GM06990 (cell line): Measurements from ENCODE around the gene ARID1B.
"Not testable (repeated sequence)": the region's sequence is repeated elsewhere in the genome, so short reads cannot be mapped to it uniquely, and the experiment has no call there.

Source experiments
- DNase-seq: peaks from one replicate; pipeline ENCODE4 v3.0.0-alpha.2; 2011; ENCODE audit not compliant: insufficient read length; ENCODE audit errors: extremely low read depth
- H3K27me3 ChIP-seq: replicated peaks from 2 replicates; pipeline ENCODE4 v1.6.0; 2011; ENCODE audit warnings: low read length; ENCODE audit not compliant: control insufficient read depth, insufficient read depth
- H3K36me3 ChIP-seq: 2 replicates; pipeline ENCODE4 v1.5.1; 2011; ENCODE audit warnings: low read length; ENCODE audit not compliant: control insufficient read depth, insufficient read depth
- H3K4me3 ChIP-seq: replicated peaks from 2 replicates; pipeline ENCODE4 v1.5.1; 2011; ENCODE audit warnings: low read depth, mild to moderate bottlenecking, control low read depth, low read length
- TF ChIP-seq, protein P1 (sequence below): IDR thresholded peaks from 2 replicates; pipeline ENCODE4 v1.5.1; 2011; ENCODE audit warnings: low read length, control low read depth, mild to moderate bottlenecking, inconsistent platforms; ENCODE audit not compliant: insufficient read depth, poor library complexity, severe bottlenecking

ARID1B gene

DNA sequence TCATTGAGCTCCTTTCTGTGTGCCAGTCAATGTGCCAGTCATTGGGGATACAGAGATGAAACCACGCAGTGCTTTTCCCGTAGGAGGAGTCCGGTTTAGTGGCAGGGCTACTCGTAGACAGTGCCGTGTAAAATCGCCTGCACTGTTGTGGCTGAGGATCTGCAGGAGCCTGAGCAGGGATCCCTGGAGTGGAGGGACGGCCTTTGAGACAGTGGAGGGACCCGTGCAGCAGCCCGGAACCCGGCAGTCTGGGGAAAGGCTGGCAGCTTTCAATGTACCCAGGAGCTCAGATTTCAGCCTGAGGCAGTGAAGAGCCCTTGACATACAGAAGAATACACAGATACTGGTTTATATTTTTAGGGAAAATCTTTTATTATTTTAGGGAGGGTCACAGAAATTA lies 203.3 kb downstream of the ARID1B start:
- Histone ChIP-seq H3K27me3 (no peaks in the 10 kb centered on the region), H3K4me3 (no peak overlapping the region), H3K36me3 (no peaks in the 10 kb centered on the region)
- DNase-seq = no peak
- TF ChIP-seq, protein P1, sequence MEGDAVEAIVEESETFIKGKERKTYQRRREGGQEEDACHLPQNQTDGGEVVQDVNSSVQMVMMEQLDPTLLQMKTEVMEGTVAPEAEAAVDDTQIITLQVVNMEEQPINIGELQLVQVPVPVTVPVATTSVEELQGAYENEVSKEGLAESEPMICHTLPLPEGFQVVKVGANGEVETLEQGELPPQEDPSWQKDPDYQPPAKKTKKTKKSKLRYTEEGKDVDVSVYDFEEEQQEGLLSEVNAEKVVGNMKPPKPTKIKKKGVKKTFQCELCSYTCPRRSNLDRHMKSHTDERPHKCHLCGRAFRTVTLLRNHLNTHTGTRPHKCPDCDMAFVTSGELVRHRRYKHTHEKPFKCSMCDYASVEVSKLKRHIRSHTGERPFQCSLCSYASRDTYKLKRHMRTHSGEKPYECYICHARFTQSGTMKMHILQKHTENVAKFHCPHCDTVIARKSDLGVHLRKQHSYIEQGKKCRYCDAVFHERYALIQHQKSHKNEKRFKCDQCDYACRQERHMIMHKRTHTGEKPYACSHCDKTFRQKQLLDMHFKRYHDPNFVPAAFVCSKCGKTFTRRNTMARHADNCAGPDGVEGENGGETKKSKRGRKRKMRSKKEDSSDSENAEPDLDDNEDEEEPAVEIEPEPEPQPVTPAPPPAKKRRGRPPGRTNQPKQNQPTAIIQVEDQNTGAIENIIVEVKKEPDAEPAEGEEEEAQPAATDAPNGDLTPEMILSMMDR = no peak

DNA sequence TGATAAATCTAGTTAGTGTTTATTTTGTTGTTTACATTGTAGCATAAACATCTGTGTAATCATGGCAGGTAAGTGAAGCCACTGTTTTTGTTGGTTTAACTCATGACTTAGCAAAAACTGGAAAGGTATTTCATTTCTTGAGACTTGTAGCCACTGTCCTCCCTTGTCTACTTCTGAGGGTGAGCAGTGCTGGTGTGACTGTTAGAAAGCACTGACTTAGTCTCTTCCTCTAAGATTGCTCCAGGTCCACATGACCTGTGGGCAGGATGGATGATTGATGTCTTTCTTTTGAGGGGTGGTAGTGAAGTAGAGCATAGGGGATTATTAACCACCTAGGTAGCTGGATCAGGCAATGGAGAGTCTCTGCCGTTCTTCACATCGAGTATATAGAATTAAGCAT lies 203.8 kb downstream of the ARID1B start:
- TF ChIP-seq, protein P1 = no peak
- no peak for DNase-seq
- H3K27me3 ChIP-seq = no peaks in the 10 kb centered on the region
- no peak overlapping the region for H3K4me3 ChIP-seq
- no peaks in the 10 kb centered on the region for H3K36me3 ChIP-seq

DNA sequence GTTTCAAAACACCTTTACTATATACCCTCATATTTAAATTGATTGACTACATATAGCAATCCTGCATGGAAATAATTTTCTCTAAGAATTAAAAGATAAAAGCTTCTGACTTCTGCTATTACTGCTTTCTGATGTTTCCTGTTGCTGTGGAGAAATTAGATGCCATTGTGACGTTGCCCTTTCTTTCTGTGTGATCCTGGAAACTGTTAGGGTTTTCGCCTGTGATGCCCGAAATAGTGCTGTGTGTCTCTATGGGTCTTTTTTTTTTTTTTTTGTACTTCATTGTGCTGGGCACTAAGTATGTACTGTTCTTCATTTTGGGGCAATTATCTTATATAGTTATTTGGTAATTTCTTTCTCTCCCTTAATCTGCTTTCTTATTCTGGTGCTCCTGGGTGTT lies 205.0 kb downstream of the ARID1B start:
- no peaks in the 10 kb centered on the region for H3K27me3 ChIP-seq
- no peak for DNase-seq
- H3K4me3 ChIP-seq = no peak overlapping the region
- TF ChIP-seq, protein P1 = no peak
- no peaks in the 10 kb centered on the region for H3K36me3 ChIP-seq

DNA sequence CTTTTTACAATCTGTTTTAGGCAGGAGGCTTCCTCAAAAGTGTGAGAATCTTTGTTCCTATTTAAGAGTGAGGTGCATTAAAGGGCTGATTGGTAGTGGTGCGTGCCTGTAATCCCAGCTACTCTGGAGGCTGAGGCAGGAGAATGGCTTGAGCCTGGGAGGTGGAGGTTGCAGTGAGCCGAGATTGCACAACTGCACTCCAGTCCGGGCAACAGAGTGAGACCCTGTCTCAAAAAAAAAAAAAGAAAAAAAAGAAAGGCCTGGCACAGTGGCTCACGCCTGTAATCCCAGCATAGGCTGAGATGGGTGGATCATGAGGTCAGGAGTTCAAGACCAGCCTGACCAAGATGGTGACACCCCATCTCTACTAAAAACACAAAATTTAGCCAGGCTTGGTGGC lies 205.7 kb downstream of the ARID1B start:
- not testable (repeated sequence) for H3K36me3 ChIP-seq, H3K27me3 ChIP-seq, DNase-seq, H3K4me3 ChIP-seq

DNA sequence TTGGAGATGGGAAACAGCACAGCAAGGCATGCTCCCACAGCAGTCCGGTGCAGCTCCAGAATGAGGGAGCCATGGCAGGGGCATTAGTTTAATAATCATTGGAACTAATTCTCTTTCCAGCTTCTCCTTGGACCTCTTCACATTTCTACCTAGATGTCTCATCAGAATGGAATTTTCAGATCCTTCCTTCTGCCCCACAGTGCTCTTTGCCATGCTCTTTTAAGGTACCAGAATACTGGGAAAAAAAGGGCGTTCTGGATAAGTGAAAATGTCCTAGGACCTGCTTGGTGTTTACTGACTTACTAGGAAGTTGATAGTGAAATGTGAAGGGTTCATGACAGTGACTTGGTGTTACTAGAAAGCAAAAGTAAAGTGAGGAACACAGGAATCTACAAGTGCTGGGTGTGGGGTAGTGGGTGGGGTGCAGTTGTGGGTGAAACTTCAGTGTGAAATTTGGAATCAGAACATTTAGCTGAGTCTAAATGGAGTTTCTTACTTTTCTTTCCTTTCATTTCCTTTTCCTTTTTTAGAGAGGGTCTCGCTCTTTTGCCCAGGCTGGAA lies 207.1 kb downstream of the ARID1B start:
- no peaks in the 10 kb centered on the region for H3K36me3 ChIP-seq
- no peak for DNase-seq
- TF ChIP-seq, protein P1 = no peak

DNA sequence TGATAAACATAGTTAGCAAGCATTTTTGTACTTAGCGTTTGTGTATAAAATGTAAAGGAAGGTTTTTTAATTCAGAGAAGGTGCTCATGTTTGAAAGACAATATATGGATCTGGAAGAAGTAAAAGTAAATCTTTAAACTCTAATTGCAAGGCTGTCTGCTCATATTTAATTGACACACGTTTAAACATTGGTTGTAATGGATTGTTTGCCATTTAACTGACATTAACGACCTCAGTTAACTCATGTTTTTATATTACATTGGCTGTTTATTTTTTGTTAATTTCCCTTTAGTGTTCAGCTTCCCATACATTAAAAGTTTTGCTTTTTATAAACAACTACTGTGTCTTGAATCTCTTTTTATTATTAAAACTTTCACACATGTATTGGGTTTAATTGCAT lies 208.1 kb downstream of the ARID1B start:
- Histone ChIP-seq H3K4me3 (no peak overlapping the region), H3K36me3 (no peaks in the 10 kb centered on the region), H3K27me3 (no peaks in the 10 kb centered on the region)
- TF ChIP-seq, protein P1 = no peak
- no peak for DNase-seq

More for the DNA sequence above, 207.1 kb downstream of the ARID1B start:
- Histone ChIP-seq H3K27me3 (no peaks in the 10 kb centered on the region), H3K4me3 (no peak overlapping the region)
